A673 (cell line): ENCODE data around the gene DSCAML1.

Experiments
- CTCF ChIP-seq: fragments of 300-800, 200-600 bp; sonication (generic); conservative IDR thresholded peaks from 2 replicates; pipeline ENCODE4 v1.5.1; 2017; ENCODE audit warnings: low read depth, mild to moderate bottlenecking, antibody characterized with exemption, low read length, moderate library complexity, mixed read lengths
- EZH2 ChIP-seq: fragments of 200-600 bp; sonication (generic); IDR thresholded peaks from 2 replicates; pipeline ENCODE4 v1.6.1; 2017; ENCODE audit warnings: borderline replicate concordance, low read depth, mild to moderate bottlenecking, mixed read lengths, antibody characterized with exemption, low read length; ENCODE audit not compliant: poor library complexity, severe bottlenecking

- TF ChIP-seq EZH2 (no peak), CTCF (no peak)
Measured at GRCh38 chr11:117679461-117679860, 117.6 kb downstream of the DSCAML1 start.
